Liver (tissue), 9 donors: ENCODE measurements around the gene ORAI2. TPM values are rescaled to one million over a fixed set of nuclear protein-coding genes. Genes with fewer than 3 reads are reported as not detected.

ENCODE experiments used
- DNase-seq: peaks from one replicate; pipeline ENCODE4 v3.0.0-alpha.2; 2017; ENCODE audit warnings: low spot score
- H3K27ac ChIP-seq, 2 donors: one replicate each; pipeline ENCODE4 v1.7.0; 2013; ENCODE audit warnings: inconsistent platforms in 2 of 2, low read length in 2 of 2, control low read depth in 1 of 2, low read depth in 1 of 2, mild to moderate bottlenecking in 1 of 2
- H3K27me3 ChIP-seq, 4 donors: one replicate each; pipeline versions ENCODE4 v1.6.1 to v1.7.0; 2013; ENCODE audit warnings: low read length in 3 of 4, inconsistent platforms in 1 of 4, mild to moderate bottlenecking in 1 of 4, moderate library complexity in 1 of 4; ENCODE audit not compliant: control insufficient read depth in 4 of 4, insufficient read depth in 4 of 4
- H3K36me3 ChIP-seq, 4 donors: one replicate each; pipeline versions ENCODE4 v1.6.1 to v1.7.0; 2013; ENCODE audit warnings: low read length in 3 of 4, mild to moderate bottlenecking in 3 of 4, low read depth in 1 of 4, moderate library complexity in 1 of 4; ENCODE audit not compliant: control insufficient read depth in 4 of 4, insufficient read depth in 3 of 4
- H3K4me1 ChIP-seq, 4 donors: one replicate each; pipeline versions ENCODE4 v1.6.1 to v1.7.0; 2013; ENCODE audit warnings: low read length in 3 of 4, mild to moderate bottlenecking in 3 of 4, moderate library complexity in 1 of 4; ENCODE audit not compliant: control insufficient read depth in 4 of 4, insufficient read depth in 4 of 4
- H3K4me3 ChIP-seq, 3 donors: one replicate each; pipeline versions ENCODE4 v1.6.1 to v1.7.0; 2013; ENCODE audit warnings: low read length in 3 of 3, control low read depth in 1 of 3, low read depth in 1 of 3, mild to moderate bottlenecking in 1 of 3
- H3K9ac ChIP-seq, 2 donors: one replicate each; pipeline ENCODE4 v1.7.0; 2013; ENCODE audit warnings: low read length in 2 of 2, mild to moderate bottlenecking in 2 of 2, moderate library complexity in 2 of 2, control low read depth in 1 of 2, low read depth in 1 of 2
- H3K9me3 ChIP-seq, 4 donors: one replicate each; pipeline versions ENCODE4 v1.6.1 to v1.7.0; 2013; ENCODE audit warnings: low read length in 3 of 4; ENCODE audit not compliant: control insufficient read depth in 4 of 4
- CTCF ChIP-seq: fragments of 150-350 bp; IDR thresholded peaks from 2 replicates; pipeline ENCODE4 v1.5.1; 2017; ENCODE audit warnings: improper control_type of control experiment, low read depth, low read length; ENCODE audit not compliant: missing input control
- EGR1 ChIP-seq, 2 donors: IDR thresholded peaks; 2 replicates each; pipeline ENCODE4 v1.6.1; 2016 to 2018; ENCODE audit warnings: antibody characterized with exemption in 2 of 2, low read depth in 2 of 2
- FOXA1 ChIP-seq: IDR thresholded peaks from 2 replicates; pipeline ENCODE4 v1.6.1; 2016; ENCODE audit warnings: antibody characterized with exemption
- FOXA2 ChIP-seq: IDR thresholded peaks from 2 replicates; pipeline ENCODE4 v1.6.1; 2016; ENCODE audit warnings: antibody characterized with exemption
- GABPA ChIP-seq, 2 donors: IDR thresholded peaks in 1 of 2; conservative IDR thresholded peaks in 1 of 2; 2 replicates each; pipeline ENCODE4 v1.6.1; 2016; ENCODE audit warnings: antibody characterized with exemption in 2 of 2, mild to moderate bottlenecking in 1 of 2, moderate library complexity in 1 of 2
- HNF4A ChIP-seq, 2 donors: conservative IDR thresholded peaks; 2 replicates each; pipeline ENCODE4 v1.6.1; 2016; ENCODE audit warnings: antibody characterized with exemption in 2 of 2, mild to moderate bottlenecking in 2 of 2
- HNF4G ChIP-seq: IDR thresholded peaks from 2 replicates; pipeline ENCODE4 v1.6.1; 2016; ENCODE audit warnings: antibody characterized with exemption
- JUND ChIP-seq, 2 donors: IDR thresholded peaks; 2 replicates each; pipeline ENCODE4 v1.6.1; 2016; ENCODE audit warnings: antibody characterized with exemption in 2 of 2
- NR2F2 ChIP-seq: IDR thresholded peaks from 2 replicates; pipeline ENCODE4 v1.6.1; 2016; ENCODE audit warnings: antibody characterized with exemption
- RAD21 ChIP-seq, 2 donors: IDR thresholded peaks; 2 replicates each; pipeline ENCODE4 v1.6.1; 2016; ENCODE audit warnings: antibody characterized with exemption in 2 of 2, mild to moderate bottlenecking in 2 of 2
- REST ChIP-seq: IDR thresholded peaks from 2 replicates; pipeline ENCODE4 v1.6.1; 2016; ENCODE audit warnings: antibody characterized with exemption, mild to moderate bottlenecking
- RXRA ChIP-seq, 2 donors: IDR thresholded peaks; 2 replicates each; pipeline ENCODE4 v1.6.1; 2017 to 2018; ENCODE audit warnings: antibody characterized with exemption in 2 of 2, mild to moderate bottlenecking in 1 of 2
- SP1 ChIP-seq: IDR thresholded peaks from 2 replicates; pipeline ENCODE4 v1.6.1; 2018; ENCODE audit warnings: antibody characterized with exemption, mild to moderate bottlenecking
- TAF1 ChIP-seq: conservative IDR thresholded peaks from 2 replicates; pipeline ENCODE4 v1.6.1; 2016; ENCODE audit warnings: antibody characterized with exemption, mild to moderate bottlenecking
- YY1 ChIP-seq: IDR thresholded peaks from 2 replicates; pipeline ENCODE4 v1.6.1; 2016; ENCODE audit warnings: antibody characterized with exemption, mild to moderate bottlenecking
- WGBS: extraction: QIAGEN DNeasy Blood & Tissue Kit; methylation state at CpG from one replicate; pipeline ENCODE4 v1.1.7; 2013; 5-methylcytosine and 5-hydroxymethylcytosine counted together
- polyA plus RNA-seq, 2 donors: library from polyadenylated mRNA; stranded (reverse) in 1 of 2; unstranded in 1 of 2; fragments of 200-250 nt in 1 of 2; fragments of >200 nt in 1 of 2; fragmentation: Nextera tagmentation in 1 of 2; extraction: Ambion mirVana in 1 of 2; gene quantifications; one replicate each; pipeline versions ENCODE4 v1.2.1 to v1.2.3, GENCODE V29; 2013 to 2015
- total RNA-seq, 2 donors: library from RNA; depleted of rRNA; stranded (reverse); fragments of >200 nt; gene quantifications; one replicate each; pipeline ENCODE4 v1.2.3, GENCODE V29; 2014
- TF ChIP-seq, protein P1 (sequence below): IDR thresholded peaks from 2 replicates; pipeline ENCODE4 v1.6.1; 2016; ENCODE audit warnings: antibody characterized with exemption
- TF ChIP-seq, protein P2 (sequence below): IDR thresholded peaks from 2 replicates; pipeline ENCODE4 v1.6.1; 2016; ENCODE audit warnings: antibody characterized with exemption
- TF ChIP-seq, protein P3 (sequence below): IDR thresholded peaks from 2 replicates; pipeline ENCODE4 v1.6.1; 2016; ENCODE audit warnings: antibody characterized with exemption
- donor health status: healthy.
- donor health status: healthy.
- donor health status: healthy.
- donor health status: healthy.
- donor health status: healthy.

ORAI2 gene
- total and polyA plus RNA-seq, 4 donors = 1.3 to 10.3 (median 4.8) TPM

DNA sequence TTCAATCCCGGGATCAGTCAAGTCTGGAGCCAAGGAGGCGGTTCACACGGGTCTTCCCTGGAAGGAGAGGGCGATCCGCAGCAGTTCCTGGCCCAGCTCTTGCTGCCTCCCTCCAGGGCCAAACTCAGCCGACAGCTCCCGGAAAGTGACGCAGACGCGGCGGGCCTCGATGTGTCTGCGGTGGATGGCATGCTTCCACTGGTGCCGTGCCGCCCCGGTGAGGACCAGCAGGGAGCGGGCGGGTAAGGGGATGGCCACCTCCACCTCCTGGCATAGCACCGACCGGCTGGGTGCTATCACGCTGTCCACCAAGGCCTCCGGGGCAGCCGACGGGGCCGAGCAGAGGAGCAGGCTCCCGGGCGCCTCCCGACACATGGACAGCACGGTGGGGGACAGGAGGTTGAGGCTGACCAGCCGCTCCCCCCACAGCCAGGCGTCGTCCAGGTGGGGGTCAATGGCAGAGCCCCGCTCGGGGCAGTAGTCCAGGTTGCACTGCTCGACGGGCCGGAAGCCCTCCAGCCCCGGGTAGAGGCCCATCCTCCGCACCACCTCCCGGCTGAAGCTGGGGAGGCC lies 24.1 kb downstream of the ORAI2 start:
- Histone ChIP-seq H3K4me3 (no peak overlapping the region), H3K36me3 (peaks cover 6 to 35% (median 9%) of the 10 kb centered on the region in 4 donors), H3K9me3 (no peaks in the 10 kb centered on the region), H3K9ac (no peak overlapping the region), H3K27ac (no peak overlapping the region), H3K27me3 (no peaks in the 10 kb centered on the region), H3K4me1 (no peaks in the 10 kb centered on the region)
- WGBS = 95% methylated on average over 40 of the region's 40 CpGs
- DNase-seq = no peak
- TF ChIP-seq CTCF = no peak
- TF ChIP-seq SP1 = no peak
- no peak for TF ChIP-seq YY1
- TF ChIP-seq TAF1 = no peak
- no peak for TF ChIP-seq RXRA (IDR thresholded peaks at IDR 0.05)
- no peak for TF ChIP-seq HNF4G
- TF ChIP-seq EGR1 (IDR thresholded peaks at IDR 0.05; ENCODE audit: low read depth in 2 of 2) = no peak
- no peak for TF ChIP-seq NR2F2
- no peak for TF ChIP-seq JUND (IDR thresholded peaks at IDR 0.05)
- no peak for TF ChIP-seq GABPA (IDR thresholded peaks at IDR 0.05 in 1 of 2, conservative IDR thresholded peaks at IDR 0.05 in 1 of 2)
- TF ChIP-seq, protein P1, sequence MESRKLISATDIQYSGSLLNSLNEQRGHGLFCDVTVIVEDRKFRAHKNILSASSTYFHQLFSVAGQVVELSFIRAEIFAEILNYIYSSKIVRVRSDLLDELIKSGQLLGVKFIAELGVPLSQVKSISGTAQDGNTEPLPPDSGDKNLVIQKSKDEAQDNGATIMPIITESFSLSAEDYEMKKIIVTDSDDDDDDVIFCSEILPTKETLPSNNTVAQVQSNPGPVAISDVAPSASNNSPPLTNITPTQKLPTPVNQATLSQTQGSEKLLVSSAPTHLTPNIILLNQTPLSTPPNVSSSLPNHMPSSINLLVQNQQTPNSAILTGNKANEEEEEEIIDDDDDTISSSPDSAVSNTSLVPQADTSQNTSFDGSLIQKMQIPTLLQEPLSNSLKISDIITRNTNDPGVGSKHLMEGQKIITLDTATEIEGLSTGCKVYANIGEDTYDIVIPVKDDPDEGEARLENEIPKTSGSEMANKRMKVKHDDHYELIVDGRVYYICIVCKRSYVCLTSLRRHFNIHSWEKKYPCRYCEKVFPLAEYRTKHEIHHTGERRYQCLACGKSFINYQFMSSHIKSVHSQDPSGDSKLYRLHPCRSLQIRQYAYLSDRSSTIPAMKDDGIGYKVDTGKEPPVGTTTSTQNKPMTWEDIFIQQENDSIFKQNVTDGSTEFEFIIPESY = no peak
- TF ChIP-seq REST = no peak
- TF ChIP-seq, protein P2, sequence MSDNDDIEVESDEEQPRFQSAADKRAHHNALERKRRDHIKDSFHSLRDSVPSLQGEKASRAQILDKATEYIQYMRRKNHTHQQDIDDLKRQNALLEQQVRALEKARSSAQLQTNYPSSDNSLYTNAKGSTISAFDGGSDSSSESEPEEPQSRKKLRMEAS = no peak
- no peak for TF ChIP-seq FOXA1
- TF ChIP-seq FOXA2 = no peak
- TF ChIP-seq HNF4A (conservative IDR thresholded peaks at IDR 0.05) = no peak
- no peak for TF ChIP-seq RAD21 (IDR thresholded peaks at IDR 0.05)
- TF ChIP-seq, protein P3, sequence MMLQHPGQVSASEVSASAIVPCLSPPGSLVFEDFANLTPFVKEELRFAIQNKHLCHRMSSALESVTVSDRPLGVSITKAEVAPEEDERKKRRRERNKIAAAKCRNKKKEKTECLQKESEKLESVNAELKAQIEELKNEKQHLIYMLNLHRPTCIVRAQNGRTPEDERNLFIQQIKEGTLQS = no peak
